ENCODE data around the gene UBAC2. TPM values are rescaled to one million over a fixed set of nuclear protein-coding genes. Genes with fewer than 3 reads are reported as not detected.

UBAC2 gene
- polyA plus RNA-seq, 4 donors: 92.5 to 113 (median 110) TPM

GRCh38 chr13:99329477-99329876, 128.8 kb downstream of the UBAC2 start:
- DNase-seq (ENCODE audit: low read depth in 4 of 4, low spot score in 3 of 4): no peak

GRCh38 chr13:99330942-99331341, 130.3 kb downstream of the UBAC2 start:
- DNase-seq (ENCODE audit: low read depth in 4 of 4, low spot score in 3 of 4): no peak

GRCh38 chr13:99331881-99332293, 131.2 kb downstream of the UBAC2 start:
- DNase-seq (ENCODE audit: low read depth in 4 of 4, low spot score in 3 of 4): no peak

GRCh38 chr13:99332456-99332855, 131.8 kb downstream of the UBAC2 start:
- DNase-seq (ENCODE audit: low read depth in 4 of 4, low spot score in 3 of 4): no peak

GRCh38 chr13:99334221-99334620, 133.6 kb downstream of the UBAC2 start:
- DNase-seq (ENCODE audit: low read depth in 4 of 4, low spot score in 3 of 4): no peak

- DNase-seq (ENCODE audit: low read depth in 4 of 4, low spot score in 3 of 4): no peak
Observed at GRCh38 chr13:99335087-99335486, 134.4 kb downstream of the UBAC2 start.

- DNase-seq (ENCODE audit: low read depth in 4 of 4, low spot score in 3 of 4): no peak
Observed at GRCh38 chr13:99335603-99336002, 134.9 kb downstream of the UBAC2 start.

- no peak for DNase-seq (ENCODE audit: low read depth in 4 of 4, low spot score in 3 of 4)
Observed at GRCh38 chr13:99339230-99339721, 138.6 kb downstream of the UBAC2 start.

- DNase-seq (ENCODE audit: low read depth in 4 of 4, low spot score in 3 of 4): no peak
Observed at GRCh38 chr13:99339736-99340397, 139.2 kb downstream of the UBAC2 start.

- DNase-seq (ENCODE audit: low read depth in 4 of 4, low spot score in 3 of 4): no peak
Observed at GRCh38 chr13:99340638-99341037, 140.0 kb downstream of the UBAC2 start.

- no peak for DNase-seq (ENCODE audit: low read depth in 4 of 4, low spot score in 3 of 4)
Observed at GRCh38 chr13:99341969-99342722, 141.5 kb downstream of the UBAC2 start.

- DNase-seq (ENCODE audit: low read depth in 4 of 4, low spot score in 3 of 4): no peak
Observed at GRCh38 chr13:99342723-99343315, 142.2 kb downstream of the UBAC2 start.

GRCh38 chr13:99344610-99345208, 144.1 kb downstream of the UBAC2 start:
- no peak for DNase-seq (ENCODE audit: low read depth in 4 of 4, low spot score in 3 of 4)

GRCh38 chr13:99345345-99345744, 144.7 kb downstream of the UBAC2 start:
- no peak for DNase-seq (ENCODE audit: low read depth in 4 of 4, low spot score in 3 of 4)

- no peak for DNase-seq (ENCODE audit: low read depth in 4 of 4, low spot score in 3 of 4)
Observed at GRCh38 chr13:99346335-99347042, 145.8 kb downstream of the UBAC2 start.

- DNase-seq (ENCODE audit: low read depth in 4 of 4, low spot score in 3 of 4): no peak
Observed at GRCh38 chr13:99347335-99347878, 146.8 kb downstream of the UBAC2 start.

GRCh38 chr13:99347911-99348451, 147.3 kb downstream of the UBAC2 start:
- DNase-seq (ENCODE audit: low read depth in 4 of 4, low spot score in 3 of 4): no peak

- DNase-seq (ENCODE audit: low read depth in 4 of 4, low spot score in 3 of 4): no peak
Observed at GRCh38 chr13:99350191-99350590, 149.5 kb downstream of the UBAC2 start.

- no peak for DNase-seq (ENCODE audit: low read depth in 4 of 4, low spot score in 3 of 4)
Observed at GRCh38 chr13:99351772-99352171, 151.1 kb downstream of the UBAC2 start.

Data from right renal pelvis (tissue), 4 donors.